HG03095 (cell line): ENCODE results near the gene FOXI1.

Source experiments
- ATAC-seq: cut with Tn5 transposase; IDR thresholded peaks from one replicate; pipeline ENCODE4 v1.9.1; 2021; ENCODE audit warnings: moderate library complexity; ENCODE audit not compliant: unreplicated experiment

FOXI1 gene

DNA sequence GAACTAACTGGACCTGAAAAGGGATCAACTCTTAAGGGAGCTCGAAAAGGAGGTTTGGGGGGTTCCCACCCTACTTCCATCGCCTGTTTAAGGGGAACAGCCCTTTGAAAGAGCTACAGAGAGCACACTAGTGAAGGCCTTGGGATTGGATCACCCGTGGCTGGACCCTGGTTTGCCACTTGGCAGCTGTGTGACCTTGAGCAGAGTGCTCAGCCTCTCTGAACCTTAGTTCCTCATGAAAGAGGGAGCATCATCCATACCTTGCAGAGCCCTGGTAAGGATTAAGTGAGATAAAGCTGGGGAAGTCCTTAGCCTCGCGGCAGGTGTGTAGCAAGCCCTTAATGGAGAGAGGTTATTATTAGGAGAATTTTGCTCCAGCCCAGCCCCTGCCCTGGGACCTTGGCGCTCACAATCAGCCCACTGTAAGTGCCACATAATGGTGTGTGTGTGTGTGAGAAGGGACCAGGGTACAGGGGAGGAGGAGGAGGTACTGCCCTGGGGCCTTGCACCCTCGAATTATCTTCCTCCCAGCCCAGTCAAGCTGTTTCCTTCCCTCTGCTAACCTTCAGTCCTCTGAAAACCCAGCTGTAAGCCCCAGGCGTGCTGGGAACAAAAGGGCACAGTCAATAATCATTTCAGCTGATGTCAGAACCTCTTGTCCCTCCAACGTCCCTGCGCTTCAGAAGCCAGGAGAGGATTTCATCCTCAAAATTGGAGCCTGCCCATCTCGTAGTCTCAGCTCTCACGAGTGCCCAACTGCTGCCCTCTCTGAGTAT lies 42.9 kb downstream of the FOXI1 start:
- ATAC-seq = no peak

- ATAC-seq = no peak
These were observed 43.5 kb downstream of the FOXI1 start for GRCh38 chr5:170149206-170149515.

GRCh38 chr5:170150713-170151096 lies 45.0 kb downstream of the FOXI1 start:
- no peak for ATAC-seq

DNA sequence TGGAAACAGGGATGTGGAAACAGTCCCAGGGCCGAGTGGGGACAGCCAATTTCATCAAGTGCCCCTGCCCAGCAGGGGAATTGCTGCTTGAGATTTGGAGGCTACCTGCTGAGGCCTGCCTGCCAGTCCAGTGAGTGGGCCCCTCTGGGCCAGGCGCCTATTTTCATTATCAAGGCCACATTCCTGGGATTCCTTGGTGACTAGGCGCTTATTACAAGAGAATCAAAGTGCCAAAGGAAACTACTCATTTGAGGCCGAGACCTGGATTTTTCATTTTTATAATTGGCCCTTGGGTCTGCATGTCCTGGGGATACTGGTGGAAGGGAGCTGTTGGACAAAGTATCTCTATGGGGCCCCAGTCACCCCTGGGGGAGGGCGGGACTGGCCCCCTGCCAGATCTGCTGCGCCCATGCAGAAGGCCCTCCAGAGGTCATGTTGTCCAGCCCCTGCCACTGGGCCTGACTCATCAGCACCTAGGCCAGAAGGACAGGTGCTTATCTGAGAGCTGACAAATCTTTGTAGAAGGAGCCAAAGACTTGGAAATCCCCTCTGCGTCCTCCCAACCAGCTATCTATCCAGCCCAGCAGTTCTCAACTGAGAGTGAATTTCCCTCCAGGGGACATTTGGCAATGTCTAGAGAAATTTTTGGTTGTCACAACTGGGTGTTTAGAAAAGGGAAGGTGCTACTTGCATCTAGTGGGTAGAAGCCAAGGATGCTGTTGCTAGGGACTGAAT lies 45.6 kb downstream of the FOXI1 start:
- no peak for ATAC-seq

DNA sequence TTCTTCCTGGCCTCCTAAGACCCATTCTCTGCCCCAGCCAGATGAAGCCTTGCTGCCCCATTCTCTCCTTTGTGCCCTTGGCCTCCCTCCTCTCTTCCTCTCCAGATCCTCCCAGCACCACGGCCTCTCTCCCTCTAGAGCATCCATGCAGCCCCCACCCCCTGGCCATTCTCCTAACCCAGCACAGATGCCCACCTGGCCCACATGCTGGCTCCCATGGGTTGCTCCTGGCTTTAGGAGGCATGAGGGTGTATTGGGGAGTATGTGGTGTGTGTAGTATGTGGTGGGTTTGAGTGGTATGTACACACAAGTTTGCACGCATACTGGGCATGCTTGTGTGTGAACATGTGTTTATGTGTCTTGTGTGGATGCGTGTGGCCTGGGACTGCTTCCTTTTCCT lies 47.1 kb downstream of the FOXI1 start:
- ATAC-seq = no peak

DNA sequence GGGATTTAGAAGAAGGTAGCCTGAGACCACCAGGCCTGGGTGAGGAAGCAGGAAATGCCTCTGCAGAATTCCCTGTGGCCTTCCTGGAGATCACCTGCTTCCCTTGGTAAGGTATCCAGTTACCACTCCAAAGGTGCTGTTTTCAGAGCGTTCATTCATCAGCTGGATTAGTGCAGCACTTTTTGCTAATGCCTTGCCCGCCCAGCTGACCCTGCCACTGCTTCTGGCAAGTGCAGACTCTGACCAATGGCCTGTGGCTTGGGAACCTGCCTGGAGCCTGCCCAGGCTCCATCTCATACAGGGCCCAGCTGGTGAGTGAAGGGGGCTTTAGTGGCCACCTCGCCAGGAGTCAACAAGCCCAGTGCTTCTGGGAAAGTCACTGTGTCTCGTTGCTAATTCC lies 48.6 kb downstream of the FOXI1 start:
- no peak for ATAC-seq

DNA sequence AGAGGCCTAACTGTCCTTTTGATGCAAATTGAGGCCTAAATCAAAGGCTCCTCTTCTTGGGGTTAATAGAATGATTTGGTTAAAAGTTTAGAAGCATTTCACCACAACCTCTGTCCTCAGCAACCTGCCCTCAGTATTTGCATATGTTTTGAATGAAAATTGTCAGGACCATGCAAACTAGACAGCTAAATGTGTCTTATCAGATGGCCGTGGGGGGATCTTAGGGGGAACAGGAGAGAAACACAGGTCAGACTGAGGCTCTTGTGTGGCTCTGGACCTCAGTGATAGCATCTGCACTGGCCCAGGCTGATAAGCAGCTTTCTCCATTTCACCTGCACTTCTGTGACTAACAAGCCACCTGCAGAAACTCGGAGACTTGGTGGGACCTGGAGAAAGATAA lies 49.0 kb downstream of the FOXI1 start:
- ATAC-seq = no peak

DNA sequence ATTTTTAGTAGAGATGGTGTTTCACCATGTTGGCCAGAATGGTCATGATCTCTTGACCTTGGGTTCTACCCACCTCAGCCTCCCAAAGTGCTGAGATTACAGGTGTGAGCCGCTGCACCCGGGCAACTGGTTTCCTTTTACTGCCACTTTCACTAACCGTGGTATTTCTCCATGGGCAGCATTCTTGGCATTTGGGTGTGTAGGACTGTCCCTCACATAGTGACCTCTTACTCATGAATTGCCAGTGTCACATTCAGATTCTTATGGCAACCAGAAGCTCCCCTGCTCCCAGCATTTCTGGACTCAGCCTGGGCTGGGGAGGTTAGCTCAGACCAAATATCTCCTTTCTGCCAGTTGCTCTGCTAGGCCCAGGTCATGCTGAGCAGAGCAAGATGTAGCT lies 50.1 kb downstream of the FOXI1 start:
- ATAC-seq = no peak

DNA sequence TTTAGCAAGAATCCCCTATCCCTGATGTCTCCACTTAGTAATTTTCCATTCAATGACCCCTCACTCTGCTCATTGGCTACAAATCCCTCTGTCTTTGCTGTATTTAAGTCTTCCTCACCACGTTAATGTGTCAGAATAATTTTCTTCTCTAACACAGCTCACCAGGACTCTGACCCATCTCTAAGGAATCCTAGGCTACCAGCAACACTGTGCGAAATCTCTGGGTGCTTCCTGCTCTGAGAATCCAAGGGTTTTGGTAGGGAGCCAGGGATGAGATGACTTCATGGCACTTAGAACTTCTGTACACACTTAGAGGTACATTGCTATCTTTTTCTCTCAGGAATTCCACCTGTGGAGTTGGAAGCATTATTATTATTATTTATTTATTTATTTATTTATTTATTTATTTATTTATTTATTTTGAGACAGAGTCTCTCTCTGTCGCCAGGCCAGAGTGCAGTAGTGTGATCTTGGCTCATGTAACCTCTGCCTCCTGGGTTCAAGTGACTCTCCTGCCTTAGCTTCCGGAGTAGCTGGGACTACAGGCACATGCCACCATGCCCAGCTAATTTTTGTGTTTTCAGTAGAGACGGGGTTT lies 53.5 kb downstream of the FOXI1 start:
- no peak for ATAC-seq
